C4-2B (cell line): Measurements from ENCODE around the gene ETS1.

ENCODE experiments used
- CTCF ChIP-seq: fragments of 450-650 bp; conservative IDR thresholded peaks from 2 replicates; pipeline ENCODE4 v1.5.1; 2017; ENCODE audit warnings: mild to moderate bottlenecking
- ZFX ChIP-seq: fragments of 450-650 bp; IDR thresholded peaks from 2 replicates; pipeline ENCODE4 v1.6.1; 2017

DNA sequence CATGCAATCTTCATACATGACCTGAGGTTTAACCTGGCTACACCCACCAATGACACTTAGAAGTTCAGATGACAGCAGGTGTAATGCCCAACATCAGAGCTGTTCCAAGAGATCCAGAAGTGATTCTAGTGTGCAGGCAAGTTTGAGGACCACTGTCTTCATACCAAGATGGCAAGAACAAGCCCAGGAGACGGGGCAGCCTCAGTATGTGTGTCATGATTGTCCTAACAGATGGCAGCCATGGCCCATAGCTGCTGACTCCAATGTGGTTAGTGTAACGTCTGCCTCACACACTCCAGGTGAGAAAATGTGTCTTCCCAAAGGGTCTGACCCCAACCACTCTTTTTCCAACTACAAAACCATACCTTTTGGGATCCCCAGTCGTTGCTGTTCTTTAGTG is 97.3 kb downstream of the ETS1 start:
- TF ChIP-seq CTCF (no peak), ZFX (no peak)
